GM21390 (cell line): ENCODE results near the gene RUFY3.
"Not testable (repeated sequence)": the region's sequence is repeated elsewhere in the genome, so short reads cannot be mapped to it uniquely, and the experiment has no call there.

ENCODE experiments used
- ATAC-seq: cut with Tn5 transposase; IDR thresholded peaks from one replicate; pipeline ENCODE4 v1.9.1; 2021; ENCODE audit not compliant: unreplicated experiment

Gene RUFY3, protein sequence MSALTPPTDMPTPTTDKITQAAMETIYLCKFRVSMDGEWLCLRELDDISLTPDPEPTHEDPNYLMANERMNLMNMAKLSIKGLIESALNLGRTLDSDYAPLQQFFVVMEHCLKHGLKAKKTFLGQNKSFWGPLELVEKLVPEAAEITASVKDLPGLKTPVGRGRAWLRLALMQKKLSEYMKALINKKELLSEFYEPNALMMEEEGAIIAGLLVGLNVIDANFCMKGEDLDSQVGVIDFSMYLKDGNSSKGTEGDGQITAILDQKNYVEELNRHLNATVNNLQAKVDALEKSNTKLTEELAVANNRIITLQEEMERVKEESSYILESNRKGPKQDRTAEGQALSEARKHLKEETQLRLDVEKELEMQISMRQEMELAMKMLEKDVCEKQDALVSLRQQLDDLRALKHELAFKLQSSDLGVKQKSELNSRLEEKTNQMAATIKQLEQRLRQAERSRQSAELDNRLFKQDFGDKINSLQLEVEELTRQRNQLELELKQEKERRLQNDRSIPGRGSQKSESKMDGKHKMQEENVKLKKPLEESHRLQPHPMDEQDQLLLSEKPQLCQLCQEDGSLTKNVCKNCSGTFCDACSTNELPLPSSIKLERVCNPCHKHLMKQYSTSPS

GRCh38 chr4:70721747-70722146, at the start of gene RUFY3:
RUFY3 (plus strand) TSS chr4:70721964; CDS start chr4:70722574, 610 bp downstream.
- ATAC-seq = no peak

GRCh38 chr4:70674191-70674590, 47.6 kb upstream of the RUFY3 start:
- no peak for ATAC-seq

DNA sequence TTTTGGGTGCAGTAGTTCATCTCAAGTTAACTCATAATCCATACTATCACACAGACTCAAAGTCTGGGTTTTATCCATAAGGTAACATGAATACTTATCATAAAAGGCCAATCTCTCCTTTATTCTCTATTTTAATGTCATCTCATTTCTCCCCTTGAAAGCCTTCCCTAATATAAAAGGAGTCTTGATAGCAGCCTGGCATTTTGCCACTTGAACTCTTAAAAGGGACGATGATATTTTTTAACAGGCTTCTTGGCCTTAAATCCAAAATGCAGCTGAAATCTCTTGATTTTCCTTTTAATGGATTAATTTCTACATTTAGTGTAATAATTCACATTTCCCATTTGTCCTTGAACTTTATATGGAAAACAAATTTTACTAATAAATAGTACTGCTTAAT, 47.0 kb upstream of the RUFY3 start:
- no peak for ATAC-seq

- ATAC-seq = no peak
Observed at GRCh38 chr4:70676554-70677090, 45.1 kb upstream of the RUFY3 start.

DNA sequence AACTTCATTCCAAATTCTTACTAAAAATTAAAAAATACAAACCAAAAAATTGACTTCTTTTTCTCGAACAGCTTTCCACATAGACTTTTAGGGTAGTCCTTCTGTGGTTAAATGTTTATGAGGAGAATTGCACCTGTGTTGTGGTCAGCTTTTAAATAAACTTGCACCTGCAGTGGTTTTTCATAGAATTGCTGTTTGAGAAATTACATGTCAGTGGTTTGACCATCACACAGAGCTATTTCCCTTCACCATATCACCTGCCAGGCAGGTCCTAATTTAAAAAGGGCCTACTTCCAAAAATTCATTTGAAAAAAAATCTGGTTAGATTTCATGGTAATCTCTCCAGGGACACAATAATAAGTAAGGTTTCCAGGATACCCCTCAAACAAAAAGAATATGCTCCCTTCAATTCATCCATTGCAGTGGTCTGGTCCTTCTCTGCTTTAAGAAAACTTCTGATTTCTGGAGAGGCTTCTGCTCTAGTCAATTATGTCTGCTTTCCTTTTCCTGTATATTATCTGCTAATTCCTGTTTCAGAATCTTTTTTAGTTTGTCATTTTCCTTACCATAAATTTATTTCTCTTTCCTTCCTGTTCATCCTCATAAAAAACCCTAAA, 43.3 kb upstream of the RUFY3 start:
- ATAC-seq = peak; percentile 74

GRCh38 chr4:70680934-70681333, 40.8 kb upstream of the RUFY3 start:
- no peak for ATAC-seq

DNA sequence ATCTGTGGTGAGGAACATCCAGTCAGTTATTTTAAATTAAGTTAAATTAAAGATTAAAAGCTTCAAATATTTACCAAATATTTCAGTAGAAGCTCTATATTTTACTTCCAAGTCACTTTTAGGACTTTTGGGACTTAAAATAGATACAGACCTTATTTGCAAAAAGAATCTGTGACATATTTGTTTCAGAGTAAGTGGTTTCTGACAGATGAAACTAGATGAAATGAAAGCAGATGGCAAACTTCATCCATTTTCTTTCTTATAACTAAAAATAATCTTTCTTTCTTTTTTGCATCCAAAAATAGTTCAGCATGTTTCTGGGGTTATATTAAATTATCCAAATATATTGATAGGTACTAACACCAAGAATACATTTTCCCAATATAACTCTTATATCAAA, 40.1 kb upstream of the RUFY3 start:
- peak; percentile 47 for ATAC-seq

DNA sequence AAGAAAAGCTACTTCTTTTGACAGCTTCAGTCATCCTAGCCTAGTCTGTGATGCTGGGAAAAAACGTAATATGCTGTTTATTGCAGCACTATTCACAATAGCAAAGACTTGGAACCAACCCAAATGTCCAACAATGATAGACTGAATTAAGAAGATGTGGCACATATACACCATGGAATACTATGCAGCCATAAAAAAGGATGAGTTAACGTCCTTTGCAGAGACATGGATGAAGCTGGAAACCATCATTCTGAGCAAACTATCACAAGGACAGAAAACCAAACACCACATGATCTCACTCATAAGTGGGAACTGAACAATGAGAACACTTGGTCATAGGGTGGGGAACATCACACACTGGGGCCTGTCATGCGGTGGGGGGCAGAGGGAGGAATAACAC, 39.6 kb upstream of the RUFY3 start:
- ATAC-seq = not testable (repeated sequence)

DNA sequence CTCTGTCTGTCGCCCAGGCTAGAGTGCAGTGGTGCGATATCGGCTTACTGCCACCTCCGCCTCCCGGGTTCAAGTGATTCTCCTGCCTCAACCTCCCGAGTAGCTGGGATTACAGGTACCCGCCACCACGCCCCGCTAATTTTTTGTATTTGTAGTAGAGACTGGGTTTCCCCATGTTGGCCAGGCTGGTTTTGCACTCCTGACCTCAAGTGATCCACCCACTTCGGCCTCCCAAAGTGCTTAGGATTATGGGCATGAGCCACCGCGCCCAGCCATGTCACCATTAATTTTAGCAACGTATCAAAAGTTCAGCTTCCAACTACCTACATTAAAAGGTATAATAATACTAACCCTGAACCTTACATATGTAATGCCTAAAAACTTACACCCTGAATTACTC, 34.4 kb upstream of the RUFY3 start:
- no peak for ATAC-seq

- ATAC-seq = peak; percentile 93
Observed at GRCh38 chr4:70687821-70688794, 33.7 kb upstream of the RUFY3 start, which contains the start of gene UTP3. UTP3 (plus strand) TSS chr4:70688532; CDS start chr4:70688678, 146 bp downstream.

GRCh38 chr4:70688795-70689231, 33.0 kb upstream of the RUFY3 start:
- ATAC-seq = peak; percentile 4

DNA sequence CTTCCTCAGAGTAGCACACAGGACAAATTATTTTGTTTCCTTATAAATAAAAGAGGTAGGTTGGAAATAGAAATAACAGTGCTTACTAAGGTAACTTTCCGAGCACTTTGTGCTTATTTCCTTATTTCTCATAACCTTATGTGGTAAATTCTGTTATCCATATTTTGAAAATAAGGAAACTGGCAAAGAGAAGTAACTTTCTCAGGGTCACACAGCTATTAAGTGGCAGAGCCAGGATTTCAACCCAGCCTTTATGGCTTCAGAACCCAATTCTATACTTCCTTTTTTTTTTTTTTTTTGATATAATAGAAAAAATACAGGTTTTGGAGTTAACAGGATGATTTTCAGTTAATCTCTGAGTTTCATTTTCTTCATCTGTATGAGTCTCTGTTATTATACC, 30.1 kb upstream of the RUFY3 start:
- ATAC-seq = no peak

DNA sequence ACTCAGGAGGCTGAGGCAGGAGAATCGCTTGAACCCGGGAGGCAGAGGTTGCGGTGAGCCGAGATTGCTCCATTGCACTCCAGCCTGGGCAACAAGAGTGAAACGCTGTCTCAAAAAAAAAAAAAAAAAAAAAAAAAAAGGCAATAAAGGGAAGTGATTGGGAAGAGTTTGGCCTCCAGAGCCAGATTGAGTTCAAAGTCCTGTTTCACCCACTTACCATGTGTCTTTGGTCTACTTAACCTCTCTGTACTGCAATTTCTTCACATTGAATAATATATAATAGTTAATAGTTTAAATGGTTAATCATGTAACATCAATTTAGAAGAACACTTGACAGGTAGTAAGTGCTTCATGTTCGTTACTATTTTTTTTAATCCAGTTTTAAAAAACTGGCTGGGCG, 27.1 kb upstream of the RUFY3 start:
- not testable (repeated sequence) for ATAC-seq

DNA sequence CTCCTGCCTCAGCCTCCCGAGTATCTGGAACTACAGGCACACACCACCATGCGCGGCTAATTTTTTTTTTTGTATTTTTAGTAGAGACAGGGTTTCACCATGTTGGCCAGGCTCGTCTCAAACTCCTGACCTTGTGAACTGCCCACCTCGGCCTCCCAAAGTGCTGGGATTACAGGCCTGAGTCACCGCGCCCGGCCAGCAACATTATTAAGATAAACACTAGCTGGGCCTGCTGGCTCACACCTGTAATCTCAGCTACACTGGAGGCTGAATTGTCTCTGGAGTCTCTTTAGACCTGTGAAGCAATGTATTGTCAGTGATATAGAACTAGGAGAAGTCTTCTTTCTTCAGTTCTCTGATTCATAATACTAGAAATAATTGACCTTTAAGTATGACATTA, 23.3 kb upstream of the RUFY3 start:
- ATAC-seq = not testable (repeated sequence)

GRCh38 chr4:70700712-70701111, 21.1 kb upstream of the RUFY3 start:
- no peak for ATAC-seq

DNA sequence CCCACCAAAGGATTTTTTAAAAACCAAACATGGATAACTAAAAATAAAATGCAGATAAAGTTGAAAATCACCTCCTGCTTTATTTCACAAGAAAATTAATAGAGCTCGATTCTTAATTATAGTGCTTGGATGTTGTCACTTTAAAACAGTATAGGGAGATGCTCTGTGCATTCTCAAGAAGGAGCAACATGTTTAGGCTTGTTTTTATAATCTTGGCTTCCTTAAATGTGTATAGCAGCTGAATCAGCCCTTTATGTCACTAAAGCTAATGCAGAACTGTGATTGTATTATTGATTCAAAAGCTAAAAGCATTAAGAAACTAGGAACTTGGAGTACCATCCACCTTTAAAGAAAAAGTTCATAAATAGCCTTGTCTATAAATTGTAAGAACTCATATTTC, 20.5 kb upstream of the RUFY3 start:
- ATAC-seq = no peak

DNA sequence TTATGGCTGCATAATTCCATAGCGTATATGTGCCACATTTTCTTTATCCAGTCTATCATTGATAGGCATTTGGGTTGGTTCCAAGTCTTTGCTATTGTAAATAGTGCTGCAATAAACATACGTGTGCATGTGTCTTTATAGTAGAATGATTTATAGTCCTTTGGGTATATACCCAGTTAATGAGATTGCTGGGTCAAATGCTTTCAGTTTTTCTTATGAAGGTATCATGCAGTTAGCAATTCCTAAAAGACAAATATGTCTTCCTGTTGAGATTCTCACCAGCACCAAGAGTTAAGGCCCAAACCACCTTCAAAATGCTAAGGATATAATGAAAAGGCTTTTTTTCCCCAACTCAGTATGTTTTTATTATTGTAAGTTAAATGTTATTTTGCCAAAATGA, 19.2 kb upstream of the RUFY3 start:
- not testable (repeated sequence) for ATAC-seq

DNA sequence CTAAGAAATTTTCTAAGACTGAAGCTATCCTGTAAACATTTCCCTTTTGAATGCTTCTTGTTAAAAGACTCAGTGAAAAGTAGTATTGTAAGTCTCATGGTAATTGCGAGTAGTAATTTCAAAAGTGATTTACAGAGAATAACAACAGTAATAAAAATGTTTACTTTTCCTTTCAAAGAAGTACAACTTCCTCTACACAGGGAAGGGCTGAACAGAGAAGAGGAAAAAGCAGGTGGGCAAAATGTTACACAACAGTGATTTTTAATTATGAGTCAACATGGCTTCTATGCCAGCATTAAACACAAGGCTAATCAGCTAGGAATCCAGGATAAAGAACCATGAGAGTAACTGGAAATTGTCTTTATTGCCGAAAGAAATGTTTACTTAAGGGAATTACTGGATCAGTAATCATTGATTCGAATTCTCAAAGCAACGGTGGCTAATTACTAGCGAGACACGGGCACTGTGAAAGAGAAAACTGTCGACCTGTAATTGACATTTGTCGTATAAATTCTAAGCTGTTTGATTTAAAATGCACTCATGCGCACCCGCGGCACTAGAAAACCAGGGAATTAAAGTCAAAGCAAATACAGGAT, 18.0 kb upstream of the RUFY3 start:
- no peak for ATAC-seq

DNA sequence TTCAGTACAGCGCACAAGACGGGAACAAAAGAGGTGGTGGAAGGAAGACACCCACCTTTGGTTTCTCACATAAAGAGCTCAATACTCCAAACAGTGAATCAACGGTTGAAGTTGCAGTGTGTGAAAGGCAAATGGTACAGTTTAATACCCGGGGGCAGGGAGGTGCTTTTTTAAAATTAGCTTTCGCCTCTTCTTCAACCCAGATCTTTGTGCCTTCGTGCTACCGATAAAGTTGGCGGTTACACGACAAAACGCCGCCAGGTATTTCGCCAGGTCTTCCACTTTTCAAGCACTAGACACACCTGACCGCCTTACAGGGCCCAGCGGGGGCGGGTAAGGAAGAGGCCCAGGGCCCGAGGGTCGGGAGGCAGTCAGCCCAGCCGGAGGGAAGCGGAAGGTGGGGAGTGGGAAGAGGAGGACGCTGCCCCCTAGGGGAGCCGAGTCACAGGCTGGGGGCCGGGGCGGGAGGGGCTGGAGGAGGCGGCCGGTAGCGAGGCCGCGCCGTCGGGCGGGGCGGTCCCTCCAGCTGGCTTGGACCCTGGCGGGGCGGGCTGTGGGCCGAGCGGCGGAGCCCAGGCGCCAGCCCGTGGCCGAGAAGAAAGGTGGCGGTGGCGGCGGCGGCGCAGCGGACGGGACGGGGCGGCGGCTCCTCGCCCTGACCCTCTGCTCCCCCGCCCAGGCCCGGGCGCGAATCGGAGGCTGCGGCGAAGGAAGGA, 17.4 kb upstream of the RUFY3 start:
- ATAC-seq = peak; percentile 66

DNA sequence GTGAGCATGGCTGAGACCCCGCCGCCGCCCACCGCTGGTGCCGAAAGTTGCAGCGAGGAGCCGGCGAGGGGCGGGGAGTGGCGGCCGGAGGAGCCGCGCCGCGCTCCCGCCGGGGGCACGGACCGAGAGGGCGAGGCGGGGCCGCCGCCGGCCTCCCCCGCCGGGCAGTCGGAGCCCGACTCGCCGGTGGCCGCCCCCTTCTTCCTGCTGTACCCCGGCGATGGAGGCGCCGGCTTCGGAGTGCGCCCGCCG, 16.9 kb upstream of the RUFY3 start:
- ATAC-seq = peak; percentile 33
